ENCODE results near the gene MYOCOS. TPM values are rescaled to one million over a fixed set of nuclear protein-coding genes. Genes with fewer than 3 reads are reported as not detected.
"Not testable (repeated sequence)": the region's sequence is repeated elsewhere in the genome, so short reads cannot be mapped to it uniquely, and the experiment has no call there.

MYOCOS gene
- total RNA-seq, 1 experiment from 2014 or later, result not detected

GRCh38 chr1:171590022-171590421, 32.0 kb upstream of the MYOCOS start:
- no peaks in the 10 kb centered on the region for H3K27me3 ChIP-seq (ENCODE audit: low read length)

GRCh38 chr1:171595324-171595723, 26.7 kb upstream of the MYOCOS start:
- Histone ChIP-seq H3K9me2 (replicated peaks; ENCODE audit: insufficient read depth, low read length) (no peaks in the 10 kb centered on the region), H3K4me3 (ENCODE audit: low read length) (no peak overlapping the region)

More at GRCh38 chr1:171590022-171590421, 32.0 kb upstream of the MYOCOS start:
- DNase-seq, result no peak
- Histone ChIP-seq H2AFZ (ENCODE audit: low read length) (no peak overlapping the region), H3K27ac (ENCODE audit: low read length) (no peak overlapping the region), H3K4me1 (ENCODE audit: low read length) (no peaks in the 10 kb centered on the region), H3K9ac (ENCODE audit: low read length) (no peak overlapping the region), H3K4me3 (ENCODE audit: low read length) (no peak overlapping the region), H3K79me2 (ENCODE audit: low read length) (peaks cover 7% of the 10 kb centered on the region; the same call in 1 of the 2 replicates), H3K4me2 (ENCODE audit: low read depth, low read length, poor library complexity, severe bottlenecking) (no peak overlapping the region), H3K36me3 (ENCODE audit: insufficient read depth, low read length) (peaks cover 64% of the 10 kb centered on the region), H3K9me2 (replicated peaks; ENCODE audit: insufficient read depth, low read length) (no peaks in the 10 kb centered on the region), H4K20me1 (ENCODE audit: insufficient read depth, low read depth, low read length) (no peaks in the 10 kb centered on the region), H3K9me3 (ENCODE audit: low read length) (no peaks in the 10 kb centered on the region)

GRCh38 chr1:171596119-171596518, 25.9 kb upstream of the MYOCOS start:
- Histone ChIP-seq H3K36me3 (ENCODE audit: insufficient read depth, low read length) (peaks cover 17% of the 10 kb centered on the region; the same call in 1 of the 2 replicates), H2AFZ (ENCODE audit: low read length) (no peak overlapping the region), H3K4me1 (ENCODE audit: low read length) (peaks cover 8% of the 10 kb centered on the region), H3K27me3 (ENCODE audit: low read length) (no peaks in the 10 kb centered on the region), H3K27ac (ENCODE audit: low read length) (no peak overlapping the region), H3K4me2 (ENCODE audit: low read depth, low read length, poor library complexity, severe bottlenecking) (no peak overlapping the region), H4K20me1 (ENCODE audit: insufficient read depth, low read depth, low read length) (no peaks in the 10 kb centered on the region), H3K4me3 (ENCODE audit: low read length) (no peak overlapping the region), H3K9me2 (replicated peaks; ENCODE audit: insufficient read depth, low read length) (no peaks in the 10 kb centered on the region), H3K9ac (ENCODE audit: low read length) (no peak overlapping the region), H3K79me2 (ENCODE audit: low read length) (no peaks in the 10 kb centered on the region), H3K9me3 (ENCODE audit: low read length) (no peaks in the 10 kb centered on the region)
- DNase-seq, result no peak

More at GRCh38 chr1:171595324-171595723, 26.7 kb upstream of the MYOCOS start:
- Histone ChIP-seq H3K4me2 (ENCODE audit: low read depth, low read length, poor library complexity, severe bottlenecking) (no peak overlapping the region), H3K36me3 (ENCODE audit: insufficient read depth, low read length) (peaks cover 25% of the 10 kb centered on the region; the same call in 1 of the 2 replicates), H2AFZ (ENCODE audit: low read length) (no peak overlapping the region), H3K9ac (ENCODE audit: low read length) (no peak overlapping the region), H3K27me3 (ENCODE audit: low read length) (no peaks in the 10 kb centered on the region), H4K20me1 (ENCODE audit: insufficient read depth, low read depth, low read length) (no peaks in the 10 kb centered on the region), H3K79me2 (ENCODE audit: low read length) (no peaks in the 10 kb centered on the region), H3K9me3 (ENCODE audit: low read length) (no peaks in the 10 kb centered on the region), H3K27ac (ENCODE audit: low read length) (no peak overlapping the region), H3K4me1 (ENCODE audit: low read length) (peaks cover 8% of the 10 kb centered on the region)
- DNase-seq, result no peak

- DNase-seq, result no peak
- no peak overlapping the region for H3K27ac ChIP-seq (ENCODE audit: low read length)
- no peak overlapping the region for H3K4me3 ChIP-seq (ENCODE audit: low read length)
- no peak overlapping the region for H2AFZ ChIP-seq (ENCODE audit: low read length)
- H3K9me2 ChIP-seq (replicated peaks; ENCODE audit: insufficient read depth, low read length), result no peaks in the 10 kb centered on the region
- H3K27me3 ChIP-seq (ENCODE audit: low read length), result no peaks in the 10 kb centered on the region
- no peaks in the 10 kb centered on the region for H4K20me1 ChIP-seq (ENCODE audit: insufficient read depth, low read depth, low read length)
- no peaks in the 10 kb centered on the region for H3K79me2 ChIP-seq (ENCODE audit: low read length)
- H3K4me2 ChIP-seq (ENCODE audit: low read depth, low read length, poor library complexity, severe bottlenecking), result no peak overlapping the region
- no peaks in the 10 kb centered on the region for H3K9me3 ChIP-seq (ENCODE audit: low read length)
- H3K9ac ChIP-seq (ENCODE audit: low read length), result no peak overlapping the region
- H3K36me3 ChIP-seq (ENCODE audit: insufficient read depth, low read length), result peaks cover 11% of the 10 kb centered on the region; the same call in 1 of the 2 replicates
- H3K4me1 ChIP-seq (ENCODE audit: low read length), result peaks cover 8% of the 10 kb centered on the region
Observed at GRCh38 chr1:171596705-171597104, 25.3 kb upstream of the MYOCOS start.

GRCh38 chr1:171597203-171597602, 24.8 kb upstream of the MYOCOS start:
- no peak overlapping the region for H3K4me2 ChIP-seq (ENCODE audit: low read depth, low read length, poor library complexity, severe bottlenecking)
- H3K27me3 ChIP-seq (ENCODE audit: low read length), result no peaks in the 10 kb centered on the region
- peaks cover 8% of the 10 kb centered on the region for H3K4me1 ChIP-seq (ENCODE audit: low read length)
- H3K9me3 ChIP-seq (ENCODE audit: low read length), result no peaks in the 10 kb centered on the region
- H3K36me3 ChIP-seq (ENCODE audit: insufficient read depth, low read length), result peaks cover 6% of the 10 kb centered on the region; the same call in 1 of the 2 replicates
- H4K20me1 ChIP-seq (ENCODE audit: insufficient read depth, low read depth, low read length), result no peaks in the 10 kb centered on the region
- H3K9ac ChIP-seq (ENCODE audit: low read length), result no peak overlapping the region
- DNase-seq, result no peak
- H3K27ac ChIP-seq (ENCODE audit: low read length), result no peak overlapping the region
- no peak overlapping the region for H3K4me3 ChIP-seq (ENCODE audit: low read length)
- H3K9me2 ChIP-seq (replicated peaks; ENCODE audit: insufficient read depth, low read length), result no peaks in the 10 kb centered on the region
- no peak overlapping the region for H2AFZ ChIP-seq (ENCODE audit: low read length)
- no peaks in the 10 kb centered on the region for H3K79me2 ChIP-seq (ENCODE audit: low read length)

GRCh38 chr1:171600310-171600709, 21.7 kb upstream of the MYOCOS start:
- H3K9ac ChIP-seq (ENCODE audit: low read length); H3K9me2 ChIP-seq (replicated peaks; ENCODE audit: insufficient read depth, low read length); DNase-seq; H4K20me1 ChIP-seq (ENCODE audit: insufficient read depth, low read depth, low read length); H3K4me2 ChIP-seq (ENCODE audit: low read depth, low read length, poor library complexity, severe bottlenecking); H3K4me3 ChIP-seq (ENCODE audit: low read length); H3K79me2 ChIP-seq (ENCODE audit: low read length); H3K27ac ChIP-seq (ENCODE audit: low read length); H3K36me3 ChIP-seq (ENCODE audit: insufficient read depth, low read length); H3K4me1 ChIP-seq (ENCODE audit: low read length); H3K9me3 ChIP-seq (ENCODE audit: low read length); H3K27me3 ChIP-seq (ENCODE audit: low read length); H2AFZ ChIP-seq (ENCODE audit: low read length): not testable (repeated sequence)

- no peak for DNase-seq
- Histone ChIP-seq H2AFZ (ENCODE audit: low read length) (no peak overlapping the region), H3K27me3 (ENCODE audit: low read length) (no peaks in the 10 kb centered on the region), H3K36me3 (ENCODE audit: insufficient read depth, low read length) (no peaks in the 10 kb centered on the region; the same call in 1 of the 2 replicates), H3K4me1 (ENCODE audit: low read length) (peaks cover 8% of the 10 kb centered on the region), H4K20me1 (ENCODE audit: insufficient read depth, low read depth, low read length) (no peaks in the 10 kb centered on the region), H3K9me2 (replicated peaks; ENCODE audit: insufficient read depth, low read length) (no peaks in the 10 kb centered on the region), H3K9ac (ENCODE audit: low read length) (no peak overlapping the region), H3K4me3 (ENCODE audit: low read length) (no peak overlapping the region), H3K4me2 (ENCODE audit: low read depth, low read length, poor library complexity, severe bottlenecking) (no peak overlapping the region), H3K79me2 (ENCODE audit: low read length) (no peaks in the 10 kb centered on the region), H3K9me3 (ENCODE audit: low read length) (no peaks in the 10 kb centered on the region), H3K27ac (ENCODE audit: low read length) (no peak overlapping the region)
Observed at GRCh38 chr1:171600862-171601261, 21.2 kb upstream of the MYOCOS start.

- H3K4me2 ChIP-seq (ENCODE audit: low read depth, low read length, poor library complexity, severe bottlenecking); H3K4me3 ChIP-seq (ENCODE audit: low read length); H3K4me1 ChIP-seq (ENCODE audit: low read length); H4K20me1 ChIP-seq (ENCODE audit: insufficient read depth, low read depth, low read length); H3K27ac ChIP-seq (ENCODE audit: low read length); H3K9ac ChIP-seq (ENCODE audit: low read length); DNase-seq; H3K79me2 ChIP-seq (ENCODE audit: low read length); H2AFZ ChIP-seq (ENCODE audit: low read length); H3K36me3 ChIP-seq (ENCODE audit: insufficient read depth, low read length); H3K27me3 ChIP-seq (ENCODE audit: low read length); H3K9me3 ChIP-seq (ENCODE audit: low read length); H3K9me2 ChIP-seq (replicated peaks; ENCODE audit: insufficient read depth, low read length): not testable (repeated sequence)
Observed at GRCh38 chr1:171603042-171603441, 19.0 kb upstream of the MYOCOS start.
